ENCODE data around the gene BLACAT1.

The BLACAT1 gene

DNA sequence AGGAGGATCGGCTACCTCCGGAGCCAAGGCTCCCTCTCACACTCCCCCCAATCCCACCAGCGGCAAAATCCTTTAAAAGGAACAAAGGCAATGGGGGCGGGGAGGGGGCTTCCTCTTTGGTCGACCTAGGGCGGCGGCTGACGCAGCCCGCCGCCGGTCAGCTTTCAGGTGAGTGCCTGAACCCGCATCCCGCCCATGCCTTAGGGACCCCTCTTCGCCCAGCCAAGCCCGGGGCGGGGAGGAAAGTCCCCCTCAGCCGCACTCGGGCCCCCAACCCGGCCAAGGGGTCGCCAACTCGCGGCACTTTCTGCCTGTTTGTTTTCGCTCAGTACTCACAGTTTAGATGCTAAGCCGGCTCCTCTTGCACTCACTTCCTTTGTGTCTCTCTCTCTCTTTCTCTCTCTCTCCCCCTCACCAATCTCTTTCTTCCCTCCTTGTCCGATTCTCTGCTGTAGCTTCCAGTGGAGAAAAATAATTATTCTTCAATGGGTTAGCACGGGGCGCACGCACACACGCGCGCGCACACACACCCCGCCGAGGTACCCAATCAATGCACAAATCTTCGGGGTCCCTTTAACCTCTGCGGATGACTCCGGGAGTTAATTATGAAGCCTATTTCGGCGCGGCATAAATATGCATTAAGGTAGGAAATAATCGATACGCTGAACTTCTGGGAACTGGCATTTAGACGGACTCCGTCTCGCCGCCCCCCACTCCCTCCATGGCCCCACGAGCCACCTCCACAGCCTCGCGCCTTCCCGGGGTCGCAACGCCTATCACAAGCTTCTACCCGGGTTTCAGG is at the start of gene BLACAT1:
BLACAT1 (minus strand) TSS at position 465 of the 802 bp plus-strand sequence.
- DNase-seq = no peak

DNA sequence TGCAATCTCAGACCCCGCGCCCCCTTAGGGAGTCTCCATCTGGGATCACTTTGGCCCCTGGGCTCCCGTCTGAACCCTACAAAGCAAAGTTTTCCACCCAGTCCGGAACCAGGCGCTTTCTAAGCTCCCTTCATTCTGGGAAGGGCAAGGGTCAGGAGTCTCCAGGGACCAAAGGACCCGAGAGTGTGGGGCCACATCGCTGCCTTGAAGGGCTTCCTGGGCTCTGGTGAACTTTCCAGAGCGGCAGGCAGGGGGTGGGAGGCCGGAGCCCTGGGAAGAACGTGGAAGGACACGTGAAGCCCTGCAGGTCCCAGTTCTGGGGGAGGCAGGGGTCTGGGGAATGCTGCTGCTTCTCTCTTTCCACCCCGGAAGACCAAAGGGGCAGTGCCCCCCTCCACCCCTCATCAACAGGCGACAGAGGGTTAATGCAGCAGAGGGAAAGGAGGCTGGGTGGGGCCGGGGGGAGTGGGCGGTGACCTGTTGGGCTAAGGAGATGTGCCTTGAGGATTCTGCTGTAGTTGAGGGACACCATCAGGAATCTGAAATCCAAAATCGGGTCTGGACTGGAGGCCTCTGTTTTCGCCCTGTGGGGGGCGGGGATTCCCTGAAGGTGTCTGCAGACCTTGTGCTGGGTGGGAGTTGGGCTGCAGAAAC is 49.4 kb upstream of the BLACAT1 start:
- DNase-seq = no peak

DNA sequence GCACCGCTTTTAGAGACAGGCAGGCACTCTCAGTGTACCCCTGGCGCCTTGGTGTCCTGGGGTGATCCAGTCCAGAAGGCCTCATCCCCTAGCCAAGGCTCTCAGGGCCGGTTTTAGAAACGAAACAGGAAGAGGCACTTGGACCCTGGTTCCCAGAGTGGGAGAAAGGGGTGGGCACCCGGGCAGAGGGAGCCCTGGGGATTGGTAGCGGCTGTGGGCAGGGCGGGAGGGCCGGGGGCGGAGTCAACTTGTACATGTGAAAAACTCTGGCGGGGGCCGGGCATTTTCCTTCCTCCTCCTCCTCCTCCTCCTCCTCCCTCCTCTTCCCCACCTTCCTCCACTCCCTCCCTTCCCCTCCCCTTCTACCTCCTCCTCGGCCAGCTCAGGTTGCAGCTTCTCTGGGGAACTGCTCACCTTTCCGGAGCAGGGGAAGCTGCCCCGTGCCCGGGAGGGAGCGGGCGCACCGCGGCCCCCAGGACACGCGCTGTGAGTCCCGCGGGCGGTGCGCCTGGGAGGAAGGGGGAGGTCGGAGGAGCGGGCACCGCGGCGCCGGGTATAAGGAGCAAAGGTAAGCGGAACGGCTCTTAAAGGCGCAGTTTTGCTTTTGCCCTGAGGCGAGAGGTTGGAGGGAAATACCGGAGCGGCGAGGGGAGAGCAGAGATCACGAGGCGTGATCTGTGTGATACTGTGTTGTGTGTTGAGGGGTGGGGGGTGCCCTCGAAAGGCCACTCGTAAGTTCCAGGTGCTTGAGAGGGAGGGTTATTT is 48.6 kb upstream of the BLACAT1 start, which contains the start of gene CDK18:
CDK18 (plus strand) TSS at position 359 of the 765 bp plus-strand sequence. CDS start 18,499 bp downstream, outside the sequence.
- no peak for DNase-seq

DNA sequence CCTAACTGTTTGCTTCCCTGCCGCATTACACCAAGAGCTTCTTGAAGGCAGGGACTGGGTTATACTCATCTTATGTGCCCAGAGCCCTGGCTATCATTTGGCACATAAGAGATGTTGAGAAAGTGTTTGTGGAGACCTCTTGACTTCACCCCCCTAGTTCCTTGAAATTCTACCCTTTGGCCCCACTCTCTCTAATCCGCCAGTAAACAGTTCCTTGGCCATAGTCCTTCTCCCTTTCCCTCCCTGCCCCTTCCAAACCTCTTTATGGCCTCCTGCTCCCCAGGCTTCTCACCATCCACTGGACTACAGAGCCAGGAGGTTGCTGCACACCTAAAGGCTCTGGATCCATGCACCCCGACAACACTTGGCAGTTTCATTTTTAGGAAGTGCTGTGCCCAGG is 47.1 kb upstream of the BLACAT1 start:
- no peak for DNase-seq

DNA sequence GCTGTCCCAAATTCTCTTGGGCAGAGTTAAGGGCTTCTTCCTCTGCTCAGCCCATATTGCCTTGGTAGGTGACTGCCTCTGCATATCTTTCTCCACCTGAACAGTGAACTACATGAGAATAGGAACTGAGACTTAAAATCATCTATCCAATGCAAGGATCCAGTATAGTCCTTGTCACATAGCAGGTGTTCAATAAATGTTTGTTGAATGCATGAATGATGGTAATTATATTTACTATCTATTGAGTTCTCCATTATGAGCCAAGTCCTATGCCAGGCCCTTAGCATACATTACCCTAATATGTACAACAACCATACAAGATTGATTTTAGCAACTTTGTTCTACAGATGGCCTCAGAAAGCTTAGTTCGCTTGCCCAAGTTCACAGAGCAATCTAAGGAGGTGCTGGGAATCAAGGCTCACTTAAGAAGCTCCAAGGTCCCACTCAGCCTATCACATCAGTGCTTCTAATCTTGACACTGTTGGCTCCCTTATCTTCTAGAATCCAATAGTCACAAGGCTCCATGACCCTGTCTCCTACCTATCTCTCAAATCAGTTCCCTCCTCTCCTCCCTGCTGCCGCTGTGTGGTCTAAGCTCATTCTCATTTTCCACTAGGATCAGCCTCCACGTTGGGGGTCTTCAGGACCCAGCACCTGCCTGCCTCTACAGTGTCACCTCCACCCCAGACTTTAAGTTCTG is 46.4 kb upstream of the BLACAT1 start:
- DNase-seq = no peak

DNA sequence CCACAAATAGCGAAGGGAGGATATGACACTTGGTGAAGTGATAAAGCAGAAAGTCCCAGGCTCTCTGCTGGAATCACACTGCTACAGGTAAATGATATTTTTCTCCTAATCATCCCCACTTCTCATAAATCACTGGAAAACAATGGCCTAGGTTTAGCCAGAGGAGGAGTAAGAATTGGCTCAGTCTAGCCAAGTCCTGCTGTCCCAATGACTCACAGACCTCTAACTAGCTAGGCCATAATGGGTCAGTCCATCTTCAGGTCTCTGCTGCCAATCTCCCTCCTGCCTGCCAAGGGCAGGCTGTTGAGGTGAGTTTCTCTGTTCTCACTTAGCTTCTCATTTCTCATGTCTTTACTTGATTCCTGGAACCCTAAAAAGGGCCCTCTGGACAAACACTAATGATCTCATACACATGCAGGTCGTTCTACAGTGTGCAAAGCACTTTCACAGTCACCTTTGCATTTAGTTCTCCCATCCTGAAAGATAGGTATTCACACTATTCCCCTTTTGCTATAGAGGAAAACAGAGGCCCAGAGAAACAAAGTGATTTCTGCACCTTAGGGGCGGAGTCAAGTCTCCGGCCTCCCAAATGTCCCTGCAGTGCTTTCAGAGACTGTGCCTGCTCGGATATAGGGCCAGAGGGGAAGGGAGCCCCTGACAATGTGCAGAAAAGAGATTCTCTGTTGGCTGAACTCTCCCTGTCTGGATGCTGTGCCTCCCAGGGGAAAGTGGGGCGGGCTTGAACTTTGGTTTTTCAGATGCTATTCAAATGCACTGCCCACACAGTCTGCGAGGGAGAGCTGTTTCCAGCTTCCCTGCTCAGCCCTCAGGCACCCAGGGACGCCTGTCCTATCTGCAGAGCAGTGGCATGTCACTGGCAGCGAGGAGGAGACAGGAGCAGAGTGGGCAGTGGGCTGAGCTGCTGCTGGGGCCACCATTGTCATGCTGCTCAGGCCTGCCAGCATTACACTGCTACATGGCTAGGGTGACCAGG is 44.7 kb upstream of the BLACAT1 start:
- no peak for DNase-seq

DNA sequence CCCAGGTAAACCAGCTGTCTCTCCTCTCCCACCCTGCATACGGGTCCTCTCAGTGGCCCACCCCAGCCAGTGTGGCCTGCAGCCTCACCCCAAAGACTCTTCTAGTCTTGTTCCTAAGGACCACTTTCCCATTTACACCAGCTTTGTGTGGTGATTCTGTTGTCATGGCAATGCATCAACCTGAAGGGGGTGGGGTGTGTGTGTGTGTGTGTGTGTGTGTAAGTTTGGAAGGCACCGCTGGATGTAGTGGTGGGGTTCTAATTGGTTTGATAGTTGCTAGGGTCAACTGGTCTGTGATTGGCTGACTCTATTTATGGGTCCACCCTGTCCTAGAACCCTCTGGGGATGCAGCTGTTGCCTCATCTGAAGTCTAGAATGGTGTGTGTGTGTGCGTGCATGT is 43.9 kb upstream of the BLACAT1 start:
- no peak for DNase-seq

DNA sequence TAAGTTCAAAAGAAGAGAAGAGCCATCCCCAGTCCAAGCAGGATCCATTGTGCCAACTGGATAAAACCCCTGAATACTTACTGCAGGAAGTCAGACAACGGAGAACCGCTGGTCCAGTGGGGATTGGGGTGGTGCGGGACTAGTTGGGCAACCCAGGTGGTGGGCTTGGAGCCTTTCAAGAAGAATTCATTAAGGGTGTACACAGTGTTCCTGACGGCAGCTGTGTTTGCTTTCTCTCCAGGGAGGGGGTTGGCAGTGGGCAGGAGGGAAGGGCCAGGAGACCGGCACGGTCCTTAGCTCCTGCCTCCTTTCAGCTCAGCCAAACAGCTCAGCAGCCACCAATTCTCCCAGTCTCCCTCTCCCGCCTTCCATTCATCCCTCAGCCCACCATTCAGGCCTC is 41.5 kb upstream of the BLACAT1 start:
- DNase-seq = no peak

DNA sequence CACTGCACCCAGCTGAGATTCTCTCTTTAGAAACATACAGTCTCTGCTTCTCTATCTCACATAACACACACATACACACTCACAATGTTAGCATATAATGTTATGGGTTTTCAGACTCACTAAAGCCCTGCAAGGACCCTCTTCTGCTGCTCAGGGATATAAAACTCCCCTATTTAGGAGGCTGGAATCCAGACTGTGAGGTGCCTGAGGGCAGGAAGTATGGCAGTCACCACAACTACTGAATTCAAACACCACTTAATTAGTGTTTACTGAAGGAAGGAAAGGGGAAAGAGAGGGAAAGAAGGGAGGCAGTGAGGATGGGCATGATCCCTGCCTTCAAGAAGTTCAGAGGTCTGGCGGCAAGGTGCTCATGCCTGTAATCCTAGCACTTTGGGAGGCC is 40.8 kb upstream of the BLACAT1 start:
- no peak for DNase-seq

DNA sequence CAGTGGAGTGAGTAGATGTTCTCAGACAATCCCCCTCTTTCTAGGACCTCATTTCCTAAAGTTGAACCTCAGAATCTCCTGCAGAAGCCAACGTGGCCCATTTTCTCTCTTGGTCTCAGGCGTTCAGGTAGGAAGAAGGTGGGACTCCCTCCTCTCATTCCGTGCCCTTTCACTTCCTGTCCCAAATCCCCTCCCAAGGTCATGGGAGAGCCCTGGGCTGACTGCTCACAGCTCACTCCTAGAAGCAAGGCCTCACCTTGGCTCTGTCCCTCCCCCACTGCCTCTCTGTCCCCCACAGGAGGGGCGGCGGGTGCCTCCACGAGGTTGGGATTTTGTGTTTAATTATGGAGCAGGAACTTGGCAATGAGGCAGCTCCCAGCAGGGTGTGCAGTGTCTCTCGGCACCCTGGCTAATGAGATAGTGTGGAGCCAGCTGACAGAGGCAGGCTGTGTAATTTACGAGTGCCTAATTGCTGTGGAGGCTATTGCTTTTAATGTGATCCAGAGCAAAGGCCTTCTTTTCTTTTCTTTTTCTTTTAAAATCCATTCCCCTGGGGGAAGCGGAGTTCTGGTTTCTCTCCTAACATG is 39.5 kb upstream of the BLACAT1 start:
- DNase-seq = no peak

DNA sequence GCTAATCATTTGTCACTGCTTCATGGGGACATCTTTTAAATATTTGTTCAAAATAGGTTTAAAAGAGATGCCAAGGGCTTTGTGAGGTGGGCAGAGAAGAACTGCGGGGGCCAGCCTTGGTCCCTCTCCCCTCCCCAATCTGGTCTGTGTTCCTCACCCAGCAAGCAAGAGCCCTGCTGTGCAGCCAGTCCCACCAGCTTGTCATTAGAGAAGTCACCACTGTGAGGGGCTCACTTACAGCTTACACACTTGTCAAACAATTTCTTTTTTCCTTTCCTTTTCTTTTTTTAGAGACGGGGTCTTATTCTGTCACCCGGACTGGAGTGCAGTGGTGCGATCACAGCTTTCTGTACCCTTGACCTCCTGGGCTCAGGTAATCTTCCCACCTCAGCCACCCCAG is 38.3 kb upstream of the BLACAT1 start:
- no peak for DNase-seq

DNA sequence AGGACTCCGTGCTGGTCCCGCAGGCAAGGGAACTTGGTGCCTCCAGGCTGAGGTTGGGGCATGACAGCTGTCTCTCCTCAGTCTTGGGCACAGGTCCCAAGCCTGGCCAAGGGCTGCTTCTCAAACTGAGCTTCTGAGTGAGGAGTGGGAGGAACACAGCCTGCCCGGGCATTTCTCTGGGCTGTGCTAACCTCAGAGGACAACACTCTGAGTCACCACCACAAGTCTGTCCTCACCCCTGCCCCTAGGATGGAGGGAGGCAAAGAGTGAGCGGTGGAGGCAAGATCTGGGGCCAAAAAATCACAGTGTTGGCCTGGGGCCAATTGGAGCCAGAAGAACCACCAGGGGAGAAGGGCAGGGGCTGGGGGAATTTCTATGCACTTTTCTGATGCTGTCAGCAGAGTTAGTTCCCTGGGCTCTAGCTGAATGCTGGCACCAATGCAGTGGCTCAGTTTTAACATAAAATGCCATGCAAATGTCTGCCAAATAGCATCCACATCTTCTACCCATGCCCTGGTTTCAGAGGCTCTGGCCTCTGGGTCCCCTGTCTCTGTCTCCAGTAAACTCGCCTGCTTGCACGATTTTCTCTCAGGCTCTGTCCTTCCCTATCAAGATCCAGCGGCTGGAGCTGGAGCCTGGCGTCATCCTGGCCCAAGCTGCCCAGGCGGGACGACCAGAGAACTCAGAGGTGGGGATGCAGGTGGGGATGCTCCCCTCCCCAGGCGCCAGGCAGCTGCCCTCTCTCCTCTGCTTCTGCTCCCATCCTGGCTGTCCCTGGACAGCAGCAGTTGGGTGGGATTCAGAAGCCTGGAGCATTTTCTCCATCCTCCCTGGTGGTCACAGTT is 37.6 kb upstream of the BLACAT1 start:
- DNase-seq = no peak

DNA sequence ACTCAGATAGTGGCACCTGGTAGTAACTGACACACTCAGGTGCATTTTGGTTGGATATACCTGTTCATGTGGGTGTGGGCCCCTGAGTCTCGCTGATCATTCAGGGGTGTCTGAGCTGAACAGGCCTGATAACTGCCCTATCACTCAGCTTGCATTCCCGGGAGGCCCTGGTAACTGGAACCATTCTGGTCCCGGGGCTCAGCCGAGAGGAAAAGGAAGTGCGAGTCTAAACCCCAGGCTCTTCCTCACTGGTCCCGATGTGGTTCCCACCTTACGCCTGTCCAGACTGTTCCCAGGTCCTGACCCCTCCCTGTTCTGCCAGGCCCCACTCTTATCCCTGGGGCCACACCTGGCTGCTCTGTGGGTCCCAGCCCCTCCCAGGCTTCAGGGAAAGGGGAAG is 36.9 kb upstream of the BLACAT1 start:
- no peak for DNase-seq

DNA sequence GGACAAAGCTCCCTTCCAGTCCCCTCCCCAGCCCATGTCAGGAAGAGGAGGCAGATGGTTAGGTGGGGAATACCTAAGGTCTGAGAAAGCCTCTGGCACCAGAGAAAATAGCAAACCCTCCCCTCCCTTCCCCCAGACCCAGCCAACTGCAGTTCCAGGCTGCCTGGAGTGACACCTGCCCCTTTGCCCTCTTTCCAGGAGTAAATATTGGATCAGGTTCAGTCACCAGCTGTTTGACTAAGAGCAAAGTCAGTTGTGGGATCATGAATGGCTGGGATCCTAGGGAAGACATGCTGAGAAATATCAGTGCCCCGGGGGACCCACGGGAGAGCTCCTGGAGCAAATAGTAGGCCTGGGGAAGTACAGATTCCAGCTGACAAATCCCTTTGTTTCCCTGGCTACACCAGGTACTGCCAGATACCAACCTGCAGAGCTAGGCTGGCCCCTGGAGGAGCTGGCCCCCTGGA is 36.4 kb upstream of the BLACAT1 start:
- DNase-seq = no peak

DNA sequence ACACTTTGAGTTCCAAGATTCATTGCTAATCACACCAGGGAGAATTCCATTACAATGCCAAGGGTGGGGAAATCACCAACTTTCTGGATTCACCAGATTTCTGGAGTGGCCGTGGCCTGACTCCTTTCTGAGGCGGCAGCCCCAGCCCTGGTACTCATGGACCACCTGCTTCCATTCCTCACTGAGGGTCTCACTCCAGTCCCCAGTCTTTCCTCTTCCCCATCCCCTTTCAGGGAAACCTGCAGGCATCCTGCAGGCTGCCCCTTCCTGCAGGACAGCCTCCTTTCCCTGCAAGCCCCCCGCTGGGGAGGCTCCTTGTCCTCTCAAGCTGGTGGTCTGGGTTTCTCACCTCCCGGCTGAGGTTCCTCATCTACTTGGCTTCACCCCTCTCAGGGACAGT is 35.9 kb upstream of the BLACAT1 start:
- no peak for DNase-seq

DNA sequence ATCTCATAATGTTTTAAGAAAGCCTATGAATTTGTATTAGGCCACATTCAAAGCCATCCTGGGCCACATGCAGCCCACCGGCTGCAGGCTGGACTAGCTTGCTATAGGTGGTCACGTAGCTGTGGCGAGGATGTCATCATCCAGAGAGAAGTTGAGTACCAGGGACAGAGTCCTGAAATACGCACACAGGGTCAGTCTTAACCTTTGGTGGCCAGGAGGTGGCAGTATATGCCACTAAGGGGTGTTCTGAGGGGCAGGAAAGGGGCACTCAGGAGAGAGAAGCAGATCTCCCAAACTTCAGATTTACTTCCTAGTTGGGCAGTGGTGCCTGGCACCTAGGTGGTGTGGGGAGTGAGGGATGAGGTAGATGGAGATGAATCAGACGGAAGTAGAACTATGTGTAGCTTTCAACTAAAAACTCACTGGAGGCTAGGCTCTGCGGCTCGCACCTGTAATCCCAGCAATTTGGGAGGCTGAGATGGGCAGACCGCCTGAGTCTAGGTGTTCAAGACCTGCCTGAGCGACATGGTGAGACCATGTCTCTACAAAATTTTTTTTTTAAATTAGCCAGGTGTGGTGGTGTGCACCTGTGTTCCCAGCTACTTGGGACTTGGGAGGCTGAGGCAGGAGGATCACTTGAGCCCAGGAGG is 32.4 kb upstream of the BLACAT1 start:
- DNase-seq = peak in 1 of 2 experiments; percentile 40

DNA sequence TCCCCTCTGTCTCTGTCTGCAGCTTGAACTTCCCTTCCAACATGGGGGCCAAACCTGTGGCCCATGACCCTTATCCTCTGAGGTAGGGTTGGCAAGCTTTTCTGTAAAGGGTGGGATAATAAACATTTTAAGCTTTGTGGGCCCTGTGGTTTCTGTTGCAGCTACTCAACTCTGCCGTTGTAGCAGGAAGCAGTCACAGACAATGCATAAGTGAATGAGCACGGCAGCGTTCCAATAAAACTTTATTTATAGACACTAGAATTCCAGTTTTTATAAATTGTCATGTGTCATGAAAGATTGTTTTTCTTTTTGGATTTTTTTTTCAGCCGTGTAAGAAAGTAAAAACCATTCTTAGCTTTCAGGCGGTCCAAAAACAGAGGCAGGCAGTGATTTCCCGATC is 30.4 kb upstream of the BLACAT1 start:
- DNase-seq = no peak

DNA sequence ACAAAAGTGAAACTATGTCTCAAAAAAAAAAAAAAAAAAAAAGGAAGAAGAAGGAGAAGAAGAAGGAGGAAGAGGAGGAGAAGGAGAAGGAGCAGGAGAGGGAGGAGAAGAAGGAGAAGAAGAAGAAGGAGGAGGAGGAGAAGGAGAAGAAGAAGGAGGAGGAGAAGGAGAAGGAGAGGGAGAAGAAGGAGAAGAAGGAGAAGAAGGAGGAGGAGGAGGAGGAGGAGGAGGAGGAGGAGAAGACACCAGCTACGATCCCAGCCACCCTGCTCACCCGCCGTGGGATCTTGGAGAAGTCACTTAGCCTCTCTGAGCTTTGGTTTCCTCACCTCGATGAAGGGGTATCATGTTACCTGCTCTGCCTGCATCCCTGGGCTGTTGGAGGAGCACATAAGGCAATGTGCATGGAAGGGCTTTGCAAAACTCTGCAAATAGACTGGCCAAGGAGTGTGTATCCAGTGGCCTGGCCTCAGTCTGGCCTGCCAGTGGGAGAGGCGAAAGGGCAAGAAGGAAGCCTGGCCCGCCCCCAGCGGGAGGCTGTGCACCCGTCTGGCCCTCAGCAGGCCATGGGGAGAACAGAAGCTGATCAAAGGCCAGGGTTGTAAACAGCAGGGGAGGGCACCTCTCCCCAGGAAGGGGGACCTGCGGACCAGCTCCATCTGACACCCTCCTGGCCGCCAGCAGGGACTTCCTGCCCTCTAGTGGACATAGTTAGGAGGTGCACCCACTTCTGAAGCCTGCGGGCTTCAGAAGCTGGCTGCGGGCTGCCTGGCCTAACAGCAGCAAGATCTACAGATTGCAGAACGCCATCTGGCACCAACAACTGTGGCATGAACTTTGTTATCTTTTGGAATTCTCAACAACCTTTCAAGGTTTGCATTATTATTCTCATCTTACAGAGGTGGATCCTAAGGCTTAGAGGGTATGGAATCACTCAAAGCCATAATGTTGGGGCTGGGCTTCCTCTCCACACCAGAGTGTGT is 29.4 kb upstream of the BLACAT1 start:
- DNase-seq = peak in 1 of 2 experiments; percentile 47

Measured in SW 1271 (cell line).